H1 (cell line): ENCODE data around the gene ABCF2. TPM values are rescaled to one million over a fixed set of nuclear protein-coding genes. Genes with fewer than 3 reads are reported as not detected.

Source experiments
- FOSL1 ChIP-seq: IDR thresholded peaks from 2 replicates; pipeline ENCODE4 v1.6.1; 2011; ENCODE audit warnings: mild to moderate bottlenecking, low read depth, low read length, moderate library complexity; ENCODE audit not compliant: insufficient read depth
- JUN ChIP-seq: IDR thresholded peaks from 2 replicates; pipeline ENCODE4 v1.6.1; 2011; ENCODE audit warnings: low read depth, mild to moderate bottlenecking, improper control_type of control experiment, low read length
- JUND ChIP-seq: IDR thresholded peaks from 2 replicates; pipeline ENCODE4 v1.6.1; 2011; ENCODE audit warnings: mild to moderate bottlenecking, improper control_type of control experiment, low read length
- SIRT6 ChIP-seq: IDR thresholded peaks from one replicate; pipeline ENCODE4 v1.7.1; 2012; ENCODE audit warnings: low read length, inconsistent platforms
- SP2 ChIP-seq: IDR thresholded peaks from 2 replicates; pipeline ENCODE4 v1.6.1; 2012; ENCODE audit warnings: mild to moderate bottlenecking, low read length, inconsistent platforms
- SP4 ChIP-seq: IDR thresholded peaks from 2 replicates; pipeline ENCODE4 v1.6.1; 2012; ENCODE audit warnings: low read length, inconsistent platforms
- TAF7 ChIP-seq: optimal IDR thresholded peaks from 2 replicates; pipeline ENCODE3; 2011; ENCODE audit warnings: low read depth, mild to moderate bottlenecking, inconsistent platforms, low read length, moderate library complexity, borderline replicate concordance
- ZNF274 ChIP-seq: IDR thresholded peaks from 2 replicates; pipeline ENCODE4 v1.7.0; 2012; ENCODE audit warnings: low read length, borderline replicate concordance; ENCODE audit errors: extremely low read depth
- polyA plus RNA-seq, 7 experiments: library from polyadenylated mRNA; depleted of rRNA in 3 of 7; stranded (reverse) in 5 of 7; unstranded in 2 of 7; fragments of >200 nt in 5 of 7; fragments of 200-250 nt in 2 of 7; gene quantifications; 1 replicate in 5 of 7; 2 replicates in 1 of 7; 4 replicates in 1 of 7; pipeline versions ENCODE4 v1.2.1 to v1.2.3, GENCODE V29; 2011 to 2013; ENCODE audit warnings: missing spikeins in 2 of 7, mixed read lengths in 2 of 7
- total RNA-seq: library from RNA; stranded (reverse); fragmentation: NEBNext Ultra II Directional; extraction: Animal tissue kit (Norgen Biotek cat#: 25700); gene quantifications from 2 replicates; pipeline ENCODE4 v1.2.1, GENCODE V29; 2021
- TF ChIP-seq, protein P1 (sequence below): fragments of 300-600 bp; sonication (generic); IDR thresholded peaks from 2 replicates; pipeline ENCODE4 v1.7.1; 2012; ENCODE audit warnings: low read length, moderate library complexity, mild to moderate bottlenecking, inconsistent platforms; ENCODE audit not compliant: insufficient replicate concordance

Gene ABCF2
- total and polyA plus RNA-seq, 2 of the 8 experiments (the other 6 are each of a cell fraction or from before 2014, with no cell fraction given): 28.0 to 55.0 TPM

DNA sequence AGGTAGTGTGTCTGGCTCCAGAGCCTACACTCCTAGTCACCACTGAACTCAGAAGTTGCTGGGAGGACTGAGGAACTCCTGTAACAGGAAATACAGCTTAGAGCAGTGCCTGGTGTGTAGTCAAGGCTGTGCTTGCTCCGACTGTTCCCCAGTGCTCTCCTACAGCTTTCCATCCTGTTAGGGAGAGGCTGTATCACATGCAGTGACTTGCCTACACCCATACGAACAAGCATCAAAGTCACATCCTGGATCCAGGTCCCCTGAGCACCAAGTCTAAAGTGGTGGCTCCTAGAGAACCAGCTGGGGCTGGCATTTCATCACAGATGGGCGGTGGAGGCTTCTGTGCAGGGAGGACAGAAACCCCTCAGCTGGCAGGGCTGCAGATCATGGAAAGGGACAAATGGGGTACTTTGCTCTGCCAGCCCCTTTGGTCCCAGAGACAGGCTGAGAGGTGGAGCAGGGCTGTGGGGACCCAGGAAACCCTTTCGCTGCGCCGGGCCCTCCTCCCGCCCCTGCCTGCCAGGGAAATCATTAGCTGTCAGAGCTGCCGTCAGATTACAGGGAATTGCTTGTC lies 47.6 kb downstream of the ABCF2 start (continued):
- TF ChIP-seq, protein P1, sequence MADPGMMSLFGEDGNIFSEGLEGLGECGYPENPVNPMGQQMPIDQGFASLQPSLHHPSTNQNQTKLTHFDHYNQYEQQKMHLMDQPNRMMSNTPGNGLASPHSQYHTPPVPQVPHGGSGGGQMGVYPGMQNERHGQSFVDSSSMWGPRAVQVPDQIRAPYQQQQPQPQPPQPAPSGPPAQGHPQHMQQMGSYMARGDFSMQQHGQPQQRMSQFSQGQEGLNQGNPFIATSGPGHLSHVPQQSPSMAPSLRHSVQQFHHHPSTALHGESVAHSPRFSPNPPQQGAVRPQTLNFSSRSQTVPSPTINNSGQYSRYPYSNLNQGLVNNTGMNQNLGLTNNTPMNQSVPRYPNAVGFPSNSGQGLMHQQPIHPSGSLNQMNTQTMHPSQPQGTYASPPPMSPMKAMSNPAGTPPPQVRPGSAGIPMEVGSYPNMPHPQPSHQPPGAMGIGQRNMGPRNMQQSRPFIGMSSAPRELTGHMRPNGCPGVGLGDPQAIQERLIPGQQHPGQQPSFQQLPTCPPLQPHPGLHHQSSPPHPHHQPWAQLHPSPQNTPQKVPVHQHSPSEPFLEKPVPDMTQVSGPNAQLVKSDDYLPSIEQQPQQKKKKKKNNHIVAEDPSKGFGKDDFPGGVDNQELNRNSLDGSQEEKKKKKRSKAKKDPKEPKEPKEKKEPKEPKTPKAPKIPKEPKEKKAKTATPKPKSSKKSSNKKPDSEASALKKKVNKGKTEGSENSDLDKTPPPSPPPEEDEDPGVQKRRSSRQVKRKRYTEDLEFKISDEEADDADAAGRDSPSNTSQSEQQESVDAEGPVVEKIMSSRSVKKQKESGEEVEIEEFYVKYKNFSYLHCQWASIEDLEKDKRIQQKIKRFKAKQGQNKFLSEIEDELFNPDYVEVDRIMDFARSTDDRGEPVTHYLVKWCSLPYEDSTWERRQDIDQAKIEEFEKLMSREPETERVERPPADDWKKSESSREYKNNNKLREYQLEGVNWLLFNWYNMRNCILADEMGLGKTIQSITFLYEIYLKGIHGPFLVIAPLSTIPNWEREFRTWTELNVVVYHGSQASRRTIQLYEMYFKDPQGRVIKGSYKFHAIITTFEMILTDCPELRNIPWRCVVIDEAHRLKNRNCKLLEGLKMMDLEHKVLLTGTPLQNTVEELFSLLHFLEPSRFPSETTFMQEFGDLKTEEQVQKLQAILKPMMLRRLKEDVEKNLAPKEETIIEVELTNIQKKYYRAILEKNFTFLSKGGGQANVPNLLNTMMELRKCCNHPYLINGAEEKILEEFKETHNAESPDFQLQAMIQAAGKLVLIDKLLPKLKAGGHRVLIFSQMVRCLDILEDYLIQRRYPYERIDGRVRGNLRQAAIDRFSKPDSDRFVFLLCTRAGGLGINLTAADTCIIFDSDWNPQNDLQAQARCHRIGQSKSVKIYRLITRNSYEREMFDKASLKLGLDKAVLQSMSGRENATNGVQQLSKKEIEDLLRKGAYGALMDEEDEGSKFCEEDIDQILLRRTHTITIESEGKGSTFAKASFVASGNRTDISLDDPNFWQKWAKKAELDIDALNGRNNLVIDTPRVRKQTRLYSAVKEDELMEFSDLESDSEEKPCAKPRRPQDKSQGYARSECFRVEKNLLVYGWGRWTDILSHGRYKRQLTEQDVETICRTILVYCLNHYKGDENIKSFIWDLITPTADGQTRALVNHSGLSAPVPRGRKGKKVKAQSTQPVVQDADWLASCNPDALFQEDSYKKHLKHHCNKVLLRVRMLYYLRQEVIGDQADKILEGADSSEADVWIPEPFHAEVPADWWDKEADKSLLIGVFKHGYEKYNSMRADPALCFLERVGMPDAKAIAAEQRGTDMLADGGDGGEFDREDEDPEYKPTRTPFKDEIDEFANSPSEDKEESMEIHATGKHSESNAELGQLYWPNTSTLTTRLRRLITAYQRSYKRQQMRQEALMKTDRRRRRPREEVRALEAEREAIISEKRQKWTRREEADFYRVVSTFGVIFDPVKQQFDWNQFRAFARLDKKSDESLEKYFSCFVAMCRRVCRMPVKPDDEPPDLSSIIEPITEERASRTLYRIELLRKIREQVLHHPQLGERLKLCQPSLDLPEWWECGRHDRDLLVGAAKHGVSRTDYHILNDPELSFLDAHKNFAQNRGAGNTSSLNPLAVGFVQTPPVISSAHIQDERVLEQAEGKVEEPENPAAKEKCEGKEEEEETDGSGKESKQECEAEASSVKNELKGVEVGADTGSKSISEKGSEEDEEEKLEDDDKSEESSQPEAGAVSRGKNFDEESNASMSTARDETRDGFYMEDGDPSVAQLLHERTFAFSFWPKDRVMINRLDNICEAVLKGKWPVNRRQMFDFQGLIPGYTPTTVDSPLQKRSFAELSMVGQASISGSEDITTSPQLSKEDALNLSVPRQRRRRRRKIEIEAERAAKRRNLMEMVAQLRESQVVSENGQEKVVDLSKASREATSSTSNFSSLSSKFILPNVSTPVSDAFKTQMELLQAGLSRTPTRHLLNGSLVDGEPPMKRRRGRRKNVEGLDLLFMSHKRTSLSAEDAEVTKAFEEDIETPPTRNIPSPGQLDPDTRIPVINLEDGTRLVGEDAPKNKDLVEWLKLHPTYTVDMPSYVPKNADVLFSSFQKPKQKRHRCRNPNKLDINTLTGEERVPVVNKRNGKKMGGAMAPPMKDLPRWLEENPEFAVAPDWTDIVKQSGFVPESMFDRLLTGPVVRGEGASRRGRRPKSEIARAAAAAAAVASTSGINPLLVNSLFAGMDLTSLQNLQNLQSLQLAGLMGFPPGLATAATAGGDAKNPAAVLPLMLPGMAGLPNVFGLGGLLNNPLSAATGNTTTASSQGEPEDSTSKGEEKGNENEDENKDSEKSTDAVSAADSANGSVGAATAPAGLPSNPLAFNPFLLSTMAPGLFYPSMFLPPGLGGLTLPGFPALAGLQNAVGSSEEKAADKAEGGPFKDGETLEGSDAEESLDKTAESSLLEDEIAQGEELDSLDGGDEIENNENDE: no peak
- TF ChIP-seq FOSL1: no peak
- TF ChIP-seq TAF7: no peak
- TF ChIP-seq SIRT6: no peak
- no peak for TF ChIP-seq JUND
- no peak for TF ChIP-seq SP2
- no peak for TF ChIP-seq ZNF274
- TF ChIP-seq SP4: no peak
- TF ChIP-seq JUN: no peak
